Measurements from ENCODE around the gene VEGFB.
A peak's percentile ranks its signal among the peaks of the same experiment; 100 is the strongest.

Gene VEGFB

DNA sequence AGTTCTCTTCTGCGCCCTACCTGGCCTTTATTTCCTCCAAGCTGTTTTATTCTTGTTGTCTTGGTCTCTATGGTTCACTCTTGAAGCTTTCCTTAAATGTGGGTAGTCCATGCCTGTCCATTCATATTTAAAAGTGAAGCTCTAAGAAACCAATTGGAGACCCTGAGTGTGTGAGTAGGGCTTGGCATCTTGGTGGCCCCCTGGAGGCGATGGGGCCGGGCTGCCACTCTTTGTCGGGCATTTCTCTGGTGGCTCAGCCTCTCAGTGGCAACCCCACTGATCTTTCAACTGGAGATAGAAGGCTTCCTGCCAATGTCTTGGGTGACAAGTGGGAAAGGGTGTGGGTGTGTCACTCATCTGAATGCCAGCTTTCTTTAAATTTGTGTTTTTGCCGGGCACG is 17.5 kb upstream of the VEGFB start:
- Histone ChIP-seq H3K27ac (ENCODE audit: low read depth, low read length) (no peak overlapping the region), H3K27me3 (ENCODE audit: insufficient read depth, low read length) (no peaks in the 10 kb centered on the region), H3K9me3 (ENCODE audit: insufficient read depth, low read depth, low read length) (no peaks in the 10 kb centered on the region), H3K9ac (ENCODE audit: low read depth, low read length) (no peak overlapping the region), H3K4me3 (ENCODE audit: low read length) (no peak overlapping the region), H3K36me3 (ENCODE audit: insufficient read depth, low read length) (peaks cover 14% of the 10 kb centered on the region), H3K4me1 (ENCODE audit: insufficient read depth, low read length) (no peaks in the 10 kb centered on the region)
- 92% methylated on average over 6 of the region's 6 CpGs for WGBS

DNA sequence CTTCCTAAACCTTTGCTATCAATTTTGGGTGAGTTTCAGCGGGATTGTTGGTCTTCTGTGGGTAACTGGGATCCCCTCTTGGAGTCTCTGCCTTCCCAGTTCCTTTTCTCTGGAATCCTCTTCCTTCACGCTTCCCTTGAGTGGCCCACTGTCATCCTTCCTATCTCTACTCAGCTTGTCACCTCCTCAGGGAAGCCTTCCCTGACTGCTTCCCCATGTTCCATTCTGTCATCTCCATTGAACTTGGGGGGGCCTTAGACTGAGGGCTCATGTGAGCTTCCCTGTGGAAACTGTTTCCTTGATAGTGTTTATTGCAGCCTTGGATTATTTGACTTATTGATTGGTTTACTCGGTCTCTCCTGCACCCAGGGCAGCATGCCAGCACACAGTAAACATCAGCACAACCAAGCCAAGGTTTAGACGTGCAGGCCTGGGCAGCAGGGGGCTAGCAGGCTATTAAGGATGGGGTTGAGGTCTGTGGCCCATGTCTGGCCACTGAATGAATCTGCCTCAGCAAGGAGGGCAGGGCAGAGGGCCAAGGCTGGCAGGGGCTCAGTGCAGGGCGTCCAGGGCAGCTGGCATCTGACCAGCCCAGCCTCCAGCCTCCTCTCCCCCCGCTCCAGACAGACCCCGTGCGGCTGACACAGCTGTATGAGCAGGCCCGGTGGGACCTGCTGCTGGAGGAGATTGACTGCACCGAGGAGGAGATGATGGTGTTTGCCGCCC is 15.6 kb upstream of the VEGFB start:
- H3K27me3 ChIP-seq (ENCODE audit: insufficient read depth, low read length): no peaks in the 10 kb centered on the region
- H3K4me1 ChIP-seq (ENCODE audit: insufficient read depth, low read length): no peaks in the 10 kb centered on the region
- H3K36me3 ChIP-seq (ENCODE audit: insufficient read depth, low read length): peaks cover 15% of the 10 kb centered on the region
- H3K4me3 ChIP-seq (ENCODE audit: low read length): no peak overlapping the region
- WGBS: 95% methylated on average over 11 of the region's 11 CpGs
- H3K9ac ChIP-seq (ENCODE audit: low read depth, low read length): no peak overlapping the region
- H3K9me3 ChIP-seq (ENCODE audit: insufficient read depth, low read depth, low read length): no peaks in the 10 kb centered on the region
- no peak overlapping the region for H3K27ac ChIP-seq (ENCODE audit: low read depth, low read length)

DNA sequence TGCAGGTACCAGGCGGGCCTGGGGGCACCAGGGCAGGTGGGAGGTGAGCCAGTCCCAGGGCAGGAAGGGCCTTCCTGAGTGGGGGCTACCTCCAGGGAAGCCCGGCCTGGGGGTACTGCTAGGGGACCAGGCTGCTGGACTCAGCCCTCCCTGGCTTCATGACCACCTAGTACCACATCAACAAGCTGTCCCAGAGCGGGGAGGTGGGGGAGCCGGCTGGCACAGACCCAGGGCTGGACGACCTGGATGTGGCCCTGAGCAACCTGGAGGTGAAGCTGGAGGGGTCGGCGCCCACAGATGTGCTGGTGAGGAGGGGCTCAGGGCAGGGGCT is 15.1 kb upstream of the VEGFB start:
- H3K36me3 ChIP-seq (ENCODE audit: insufficient read depth, low read length): peaks cover 18% of the 10 kb centered on the region

DNA sequence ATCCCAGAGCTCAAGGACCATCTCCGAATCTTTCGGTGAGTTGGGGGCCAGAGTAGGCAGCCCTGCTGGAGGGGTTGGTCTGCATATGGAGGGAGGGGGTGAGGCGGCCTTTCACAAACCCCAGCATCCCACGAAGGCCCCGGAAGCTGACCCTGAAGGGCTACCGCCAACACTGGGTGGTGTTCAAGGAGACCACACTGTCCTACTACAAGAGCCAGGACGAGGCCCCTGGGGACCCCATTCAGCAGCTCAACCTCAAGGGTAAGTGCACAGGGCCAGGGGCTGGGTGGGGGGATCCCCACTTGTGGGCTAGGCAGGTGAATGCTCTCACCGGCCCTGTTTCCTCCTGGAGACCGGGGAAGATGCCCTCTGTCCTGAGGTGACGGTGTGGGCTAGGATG is 14.6 kb upstream of the VEGFB start:
- no peaks in the 10 kb centered on the region for H3K4me1 ChIP-seq (ENCODE audit: insufficient read depth, low read length)
- peaks cover 18% of the 10 kb centered on the region for H3K36me3 ChIP-seq (ENCODE audit: insufficient read depth, low read length)
- H3K9me3 ChIP-seq (ENCODE audit: insufficient read depth, low read depth, low read length): no peaks in the 10 kb centered on the region
- H3K9ac ChIP-seq (ENCODE audit: low read depth, low read length): no peak overlapping the region
- H3K27me3 ChIP-seq (ENCODE audit: insufficient read depth, low read length): no peaks in the 10 kb centered on the region
- 92% methylated on average over 9 of the region's 10 CpGs for WGBS
- no peak overlapping the region for H3K4me3 ChIP-seq (ENCODE audit: low read length)
- H3K27ac ChIP-seq (ENCODE audit: low read depth, low read length): no peak overlapping the region

More for the DNA sequence above, 15.1 kb upstream of the VEGFB start:
- H3K9ac ChIP-seq (ENCODE audit: low read depth, low read length): no peak overlapping the region
- no peaks in the 10 kb centered on the region for H3K9me3 ChIP-seq (ENCODE audit: insufficient read depth, low read depth, low read length)
- WGBS: 96% methylated on average over 7 of the region's 7 CpGs
- H3K27me3 ChIP-seq (ENCODE audit: insufficient read depth, low read length): no peaks in the 10 kb centered on the region
- H3K27ac ChIP-seq (ENCODE audit: low read depth, low read length): no peak overlapping the region
- no peaks in the 10 kb centered on the region for H3K4me1 ChIP-seq (ENCODE audit: insufficient read depth, low read length)
- H3K4me3 ChIP-seq (ENCODE audit: low read length): no peak overlapping the region

DNA sequence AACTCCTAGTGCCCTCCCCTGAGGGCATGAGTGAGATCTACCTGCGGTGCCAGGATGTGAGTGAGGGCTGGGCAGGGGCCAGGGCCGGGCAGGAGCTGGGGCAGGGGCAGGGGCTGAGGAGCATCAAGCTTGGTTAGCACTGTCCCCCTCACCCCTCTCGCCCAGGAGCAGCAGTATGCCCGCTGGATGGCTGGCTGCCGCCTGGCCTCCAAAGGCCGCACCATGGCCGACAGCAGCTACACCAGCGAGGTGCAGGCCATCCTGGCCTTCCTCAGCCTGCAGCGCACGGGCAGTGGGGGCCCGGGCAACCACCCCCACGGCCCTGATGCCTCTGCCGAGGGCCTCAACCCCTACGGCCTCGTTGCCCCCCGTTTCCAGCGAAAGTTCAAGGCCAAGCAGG is 14.1 kb upstream of the VEGFB start:
- 91% methylated on average over 17 of the region's 17 CpGs for WGBS
- H3K36me3 ChIP-seq (ENCODE audit: insufficient read depth, low read length): peaks cover 18% of the 10 kb centered on the region
- H3K4me3 ChIP-seq (ENCODE audit: low read length): no peak overlapping the region

DNA sequence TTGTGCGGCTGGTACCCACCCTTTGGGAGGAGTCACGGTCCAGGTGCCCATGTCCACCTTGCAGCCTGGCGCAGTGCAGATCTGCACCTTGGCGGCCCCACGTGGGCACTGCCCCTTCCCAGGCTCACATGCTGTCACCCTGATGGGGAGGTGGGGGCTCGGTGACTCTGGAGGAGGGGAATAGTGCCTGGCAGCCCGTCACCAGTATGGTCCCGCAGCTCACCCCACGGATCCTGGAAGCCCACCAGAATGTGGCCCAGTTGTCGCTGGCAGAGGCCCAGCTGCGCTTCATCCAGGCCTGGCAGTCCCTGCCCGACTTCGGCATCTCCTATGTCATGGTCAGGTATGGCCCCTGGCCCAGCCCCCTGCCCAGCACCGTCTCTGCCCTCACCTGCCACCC is 13.6 kb upstream of the VEGFB start:
- Histone ChIP-seq H3K9me3 (ENCODE audit: insufficient read depth, low read depth, low read length) (no peaks in the 10 kb centered on the region), H3K27me3 (ENCODE audit: insufficient read depth, low read length) (no peaks in the 10 kb centered on the region), H3K4me3 (ENCODE audit: low read length) (no peak overlapping the region), H3K4me1 (ENCODE audit: insufficient read depth, low read length) (peaks cover 4% of the 10 kb centered on the region; the same call in 1 of the 2 replicates), H3K27ac (ENCODE audit: low read depth, low read length) (no peak overlapping the region), H3K9ac (ENCODE audit: low read depth, low read length) (no peak overlapping the region), H3K36me3 (ENCODE audit: insufficient read depth, low read length) (peaks cover 18% of the 10 kb centered on the region)
- WGBS: 94% methylated on average over 14 of the region's 14 CpGs

More for the DNA sequence above, 14.1 kb upstream of the VEGFB start:
- Histone ChIP-seq H3K9me3 (ENCODE audit: insufficient read depth, low read depth, low read length) (no peaks in the 10 kb centered on the region), H3K4me1 (ENCODE audit: insufficient read depth, low read length) (peaks cover 3% of the 10 kb centered on the region; the same call in 1 of the 2 replicates), H3K9ac (ENCODE audit: low read depth, low read length) (no peak overlapping the region), H3K27ac (ENCODE audit: low read depth, low read length) (no peak overlapping the region), H3K27me3 (ENCODE audit: insufficient read depth, low read length) (no peaks in the 10 kb centered on the region)

DNA sequence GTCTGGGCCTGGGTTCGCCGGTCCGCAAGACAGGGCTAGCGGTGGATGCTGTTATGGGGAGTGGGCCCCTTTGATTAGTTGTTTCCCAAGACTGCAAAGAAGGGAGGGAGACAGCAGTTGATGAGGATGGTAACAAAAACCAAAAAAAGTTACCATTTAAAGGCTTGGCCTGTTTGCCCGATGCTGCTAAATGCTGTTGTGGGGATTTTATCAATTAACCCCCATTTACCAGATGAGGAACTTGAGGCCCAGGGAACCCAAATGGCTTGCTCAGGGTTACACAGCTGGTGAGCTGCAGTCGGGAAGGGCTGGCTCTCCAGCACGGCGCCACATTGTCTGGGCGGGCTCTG is 11.8 kb upstream of the VEGFB start:
- no peak overlapping the region for H3K4me3 ChIP-seq (ENCODE audit: low read length)
- no peak overlapping the region for H3K9ac ChIP-seq (ENCODE audit: low read depth, low read length)
- H3K36me3 ChIP-seq (ENCODE audit: insufficient read depth, low read length): peaks cover 18% of the 10 kb centered on the region
- peaks cover 11% of the 10 kb centered on the region; the same call in 1 of the 2 replicates for H3K4me1 ChIP-seq (ENCODE audit: insufficient read depth, low read length)
- no peak overlapping the region for H3K27ac ChIP-seq (ENCODE audit: low read depth, low read length)
- H3K27me3 ChIP-seq (ENCODE audit: insufficient read depth, low read length): no peaks in the 10 kb centered on the region
- WGBS: 87% methylated on average over 9 of the region's 9 CpGs
- no peaks in the 10 kb centered on the region for H3K9me3 ChIP-seq (ENCODE audit: insufficient read depth, low read depth, low read length)

DNA sequence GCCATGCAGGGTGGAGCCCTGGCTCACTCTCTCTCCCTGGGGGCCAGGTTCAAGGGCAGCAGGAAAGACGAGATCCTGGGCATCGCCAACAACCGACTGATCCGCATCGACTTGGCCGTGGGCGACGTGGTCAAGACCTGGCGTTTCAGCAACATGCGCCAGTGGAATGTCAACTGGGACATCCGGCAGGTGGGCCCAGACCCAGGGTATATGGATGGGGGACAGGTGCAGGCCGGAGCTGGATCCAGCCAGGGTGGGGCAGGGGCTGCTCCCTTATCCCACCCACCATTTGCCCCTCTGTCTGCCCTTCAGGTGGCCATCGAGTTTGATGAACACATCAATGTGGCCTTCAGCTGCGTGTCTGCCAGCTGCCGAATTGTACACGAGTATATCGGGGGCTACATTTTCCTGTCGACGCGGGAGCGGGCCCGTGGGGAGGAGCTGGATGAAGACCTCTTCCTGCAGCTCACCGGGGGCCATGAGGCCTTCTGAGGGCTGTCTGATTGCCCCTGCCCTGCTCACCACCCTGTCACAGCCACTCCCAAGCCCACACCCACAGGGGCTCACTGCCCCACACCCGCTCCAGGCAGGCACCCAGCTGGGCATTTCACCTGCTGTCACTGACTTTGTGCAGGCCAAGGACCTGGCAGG is 11.3 kb upstream of the VEGFB start:
- peaks cover 11% of the 10 kb centered on the region; the same call in 1 of the 2 replicates for H3K4me1 ChIP-seq (ENCODE audit: insufficient read depth, low read length)
- no peaks in the 10 kb centered on the region for H3K27me3 ChIP-seq (ENCODE audit: insufficient read depth, low read length)
- WGBS: 95% methylated on average over 24 of the region's 24 CpGs
- H3K27ac ChIP-seq (ENCODE audit: low read depth, low read length): no peak overlapping the region
- no peak overlapping the region for H3K9ac ChIP-seq (ENCODE audit: low read depth, low read length)
- peaks cover 18% of the 10 kb centered on the region for H3K36me3 ChIP-seq (ENCODE audit: insufficient read depth, low read length)
- no peaks in the 10 kb centered on the region for H3K9me3 ChIP-seq (ENCODE audit: insufficient read depth, low read depth, low read length)
- H3K4me3 ChIP-seq (ENCODE audit: low read length): no peak overlapping the region

DNA sequence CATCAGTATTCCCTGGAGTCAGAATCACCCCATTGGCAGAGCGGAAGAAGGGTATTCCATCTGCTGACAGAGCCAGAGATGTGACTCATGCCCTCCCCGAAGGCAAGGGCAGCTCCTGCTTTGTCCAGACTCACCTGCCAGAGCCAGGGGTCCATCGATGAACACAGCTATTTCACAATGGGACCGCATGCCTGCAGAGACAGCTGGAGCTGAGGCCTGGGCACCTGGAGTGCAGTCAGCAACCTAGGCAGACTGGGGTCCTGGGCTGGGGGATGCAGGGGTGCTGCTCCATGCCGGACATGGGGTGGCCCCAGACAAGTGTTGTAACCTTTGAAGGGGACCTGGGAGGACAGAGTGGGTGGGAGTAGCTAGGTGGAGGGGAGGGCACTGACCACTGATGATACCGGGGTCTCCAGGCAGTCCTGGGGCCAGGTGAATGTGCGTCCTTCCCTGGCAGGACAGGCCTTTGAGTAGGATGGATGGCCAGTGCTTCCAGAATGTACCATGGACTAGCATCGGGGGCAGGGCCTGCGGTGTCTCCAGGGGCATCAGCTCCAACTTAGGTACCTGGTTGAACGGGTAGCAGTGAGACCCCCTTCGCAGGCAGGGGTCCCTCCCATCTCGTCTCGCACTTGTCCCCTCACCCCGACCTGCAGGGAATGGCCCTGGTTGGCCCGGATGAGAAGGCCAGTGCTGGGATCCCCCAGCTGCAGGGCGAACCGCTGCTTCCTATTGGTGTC is 10.1 kb upstream of the VEGFB start:
- H3K9ac ChIP-seq (ENCODE audit: low read depth, low read length): no peak overlapping the region
- H3K36me3 ChIP-seq (ENCODE audit: insufficient read depth, low read length): peaks cover 18% of the 10 kb centered on the region
- H3K4me3 ChIP-seq (ENCODE audit: low read length): no peak overlapping the region
- H3K27ac ChIP-seq (ENCODE audit: low read depth, low read length): no peak overlapping the region
- H3K9me3 ChIP-seq (ENCODE audit: insufficient read depth, low read depth, low read length): no peaks in the 10 kb centered on the region
- WGBS: 94% methylated on average over 17 of the region's 17 CpGs
- no peaks in the 10 kb centered on the region for H3K27me3 ChIP-seq (ENCODE audit: insufficient read depth, low read length)
- peaks cover 11% of the 10 kb centered on the region; the same call in 1 of the 2 replicates for H3K4me1 ChIP-seq (ENCODE audit: insufficient read depth, low read length)

DNA sequence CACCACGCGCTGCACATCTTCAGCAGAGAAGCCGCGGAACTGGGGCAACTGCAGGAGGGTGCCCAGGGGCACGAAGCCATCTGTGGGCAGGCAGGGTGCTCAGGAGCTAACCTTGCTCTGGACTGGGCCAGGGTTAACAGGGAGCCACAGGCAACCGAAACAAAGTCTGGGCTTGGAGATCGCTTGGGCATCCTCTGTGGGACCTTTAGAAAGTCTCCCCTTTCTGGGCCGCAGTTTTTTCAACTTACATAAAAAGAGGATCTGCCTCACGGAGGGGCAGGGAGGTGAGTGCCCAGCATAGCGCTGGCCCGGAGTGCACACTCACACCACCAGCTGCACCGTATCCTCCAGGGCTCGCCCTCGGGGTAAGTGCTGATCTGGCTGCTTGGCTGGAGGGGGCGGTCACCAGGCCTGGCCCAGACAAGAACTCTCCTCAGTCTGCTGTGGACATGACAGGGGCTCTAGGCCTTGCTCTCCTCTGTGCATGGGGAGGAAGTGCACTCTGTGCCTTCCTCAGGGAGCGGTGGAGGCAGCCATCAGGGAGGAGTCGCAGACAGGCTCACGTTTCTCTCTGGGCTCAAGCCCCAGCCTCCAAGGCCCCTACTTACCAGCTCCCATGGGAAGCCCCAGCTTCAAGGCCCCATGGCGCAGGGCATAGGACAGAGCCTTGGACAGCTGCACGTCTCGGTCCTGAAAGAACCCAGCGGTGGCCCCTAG is 9.3 kb upstream of the VEGFB start:
- Histone ChIP-seq H3K9me3 (ENCODE audit: insufficient read depth, low read depth, low read length) (no peaks in the 10 kb centered on the region), H3K27ac (ENCODE audit: low read depth, low read length) (no peak overlapping the region; the same call in 1 of the 2 replicates), H3K36me3 (ENCODE audit: insufficient read depth, low read length) (peaks cover 12% of the 10 kb centered on the region), H3K4me3 (ENCODE audit: low read length) (peak overlapping the region; percentile 82), H3K4me1 (ENCODE audit: insufficient read depth, low read length) (peaks cover 11% of the 10 kb centered on the region; the same call in 1 of the 2 replicates), H3K9ac (ENCODE audit: low read depth, low read length) (peak overlapping the region; percentile 75), H3K27me3 (ENCODE audit: insufficient read depth, low read length) (no peaks in the 10 kb centered on the region)
- 75% methylated on average over 22 of the region's 22 CpGs for WGBS

Data from HUES64 (cell line).